Suprapubic skin (tissue), 3 donors: Measurements from ENCODE around the gene GUCY1A1.

Experiments used
- CTCF ChIP-seq, 2 donors: fragments of 200-600 bp in 1 of 2; fragments of 450-650 bp in 1 of 2; sonication (generic) in 1 of 2; IDR thresholded peaks; one replicate each; pipeline ENCODE4 v1.5.1; 2016 to 2019; ENCODE audit warnings: antibody characterized with exemption in 2 of 2, mild to moderate bottlenecking in 1 of 2, moderate library complexity in 1 of 2
- EP300 ChIP-seq: sonication (generic); formaldehyde crosslinking; IDR thresholded peaks from one replicate; pipeline ENCODE4 v1.6.1; 2017; ENCODE audit warnings: antibody characterized with exemption
- POLR2A ChIP-seq, 2 donors: fragments of 450-650 bp; IDR thresholded peaks; one replicate each; pipeline ENCODE4 v1.6.1; 2017; ENCODE audit warnings: antibody characterized with exemption in 2 of 2, mild to moderate bottlenecking in 2 of 2, moderate library complexity in 2 of 2

GRCh38 chr4:155653052-155653451 is 13.6 kb upstream of the GUCY1A1 start:
- no peak for TF ChIP-seq CTCF (IDR thresholded peaks at IDR 0.05)
- TF ChIP-seq POLR2A (IDR thresholded peaks at IDR 0.05): no peak
- TF ChIP-seq EP300: no peak
